ENCODE measurements around the gene PRSS21. TPM values are rescaled to one million over a fixed set of nuclear protein-coding genes. Genes with fewer than 3 reads are reported as not detected.

The PRSS21 gene
- total RNA-seq, 6 experiments from 2014 or later, result not detected

DNA sequence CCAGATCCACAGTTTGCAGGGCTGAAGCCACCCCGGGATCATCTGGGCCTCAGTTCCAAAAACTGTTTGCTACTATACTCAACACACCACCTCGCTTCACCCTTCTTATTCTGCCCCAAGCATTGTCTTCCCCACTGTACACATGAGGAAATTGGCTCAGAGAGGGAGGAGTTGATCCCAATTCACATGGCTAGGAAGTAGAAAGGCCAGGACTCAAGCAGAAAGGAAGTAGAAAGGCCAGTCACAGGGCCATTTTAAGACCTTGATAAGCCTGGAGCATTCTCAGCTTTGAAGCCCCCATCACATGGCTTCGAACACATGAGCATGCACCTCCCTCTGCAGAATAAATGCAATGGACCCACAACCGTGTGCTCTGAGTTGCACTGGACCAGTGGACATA is 48.6 kb downstream of the PRSS21 start:
- intact Hi-C loops (cut with DNase I), result no loop called here
- ATAC-seq (no peak), DNase-seq (no peak)
- Histone ChIP-seq H3K4me1 (peaks cover 0 to 5% (median 0%) of the 10 kb centered on the region in 4 donors), H3K9me3 (no peaks in the 10 kb centered on the region), H3K27ac (no peak overlapping the region), H3K36me3 (no peaks in the 10 kb centered on the region), H3K4me3 (no peak overlapping the region), H3K27me3 (no peaks in the 10 kb centered on the region)
- 45% methylated on average over 2 of the region's 4 CpGs for WGBS (ENCODE audit: insufficient coverage, low coverage, low lambda C conversion rate, missing lambda C conversion rate)
- TF ChIP-seq, protein P1, sequence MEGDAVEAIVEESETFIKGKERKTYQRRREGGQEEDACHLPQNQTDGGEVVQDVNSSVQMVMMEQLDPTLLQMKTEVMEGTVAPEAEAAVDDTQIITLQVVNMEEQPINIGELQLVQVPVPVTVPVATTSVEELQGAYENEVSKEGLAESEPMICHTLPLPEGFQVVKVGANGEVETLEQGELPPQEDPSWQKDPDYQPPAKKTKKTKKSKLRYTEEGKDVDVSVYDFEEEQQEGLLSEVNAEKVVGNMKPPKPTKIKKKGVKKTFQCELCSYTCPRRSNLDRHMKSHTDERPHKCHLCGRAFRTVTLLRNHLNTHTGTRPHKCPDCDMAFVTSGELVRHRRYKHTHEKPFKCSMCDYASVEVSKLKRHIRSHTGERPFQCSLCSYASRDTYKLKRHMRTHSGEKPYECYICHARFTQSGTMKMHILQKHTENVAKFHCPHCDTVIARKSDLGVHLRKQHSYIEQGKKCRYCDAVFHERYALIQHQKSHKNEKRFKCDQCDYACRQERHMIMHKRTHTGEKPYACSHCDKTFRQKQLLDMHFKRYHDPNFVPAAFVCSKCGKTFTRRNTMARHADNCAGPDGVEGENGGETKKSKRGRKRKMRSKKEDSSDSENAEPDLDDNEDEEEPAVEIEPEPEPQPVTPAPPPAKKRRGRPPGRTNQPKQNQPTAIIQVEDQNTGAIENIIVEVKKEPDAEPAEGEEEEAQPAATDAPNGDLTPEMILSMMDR (IDR thresholded peaks at IDR 0.05), result no peak
- no peak for TF ChIP-seq POLR2A (IDR thresholded peaks at IDR 0.05)

DNA sequence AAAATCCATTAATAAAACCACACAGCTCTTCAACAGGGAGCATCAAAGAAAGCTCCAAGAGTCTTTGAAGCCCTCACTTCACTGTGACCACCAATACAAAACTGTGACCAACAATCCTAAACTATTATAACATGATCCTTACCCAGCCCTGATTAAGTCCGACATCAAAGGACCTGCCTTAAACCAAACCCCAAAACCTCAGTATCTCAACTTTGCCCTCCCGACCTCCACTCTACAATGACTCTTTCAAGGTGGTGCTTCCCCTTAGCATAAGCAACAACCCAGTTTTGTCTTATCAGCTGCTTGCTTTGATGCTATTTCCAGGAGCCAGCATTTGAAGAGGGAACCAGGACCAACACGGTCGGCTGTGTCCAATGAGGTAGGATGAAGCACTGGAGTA is 49.4 kb downstream of the PRSS21 start:
- DNase-seq, result no peak
- Histone ChIP-seq H3K27me3 (no peaks in the 10 kb centered on the region), H3K4me1 (peaks cover 0 to 5% (median 0%) of the 10 kb centered on the region in 4 donors), H3K36me3 (no peaks in the 10 kb centered on the region), H3K4me3 (no peak overlapping the region), H3K9me3 (no peaks in the 10 kb centered on the region), H3K27ac (no peak overlapping the region)
- WGBS (ENCODE audit: insufficient coverage, low coverage, low lambda C conversion rate, missing lambda C conversion rate), result 74% methylated on average over 3 of the region's 4 CpGs
- intact Hi-C loops (cut with DNase I), result no loop called here
- ATAC-seq, result no peak
- no peak for TF ChIP-seq POLR2A (IDR thresholded peaks at IDR 0.05)
- TF ChIP-seq, protein P1 (IDR thresholded peaks at IDR 0.05), result no peak

DNA sequence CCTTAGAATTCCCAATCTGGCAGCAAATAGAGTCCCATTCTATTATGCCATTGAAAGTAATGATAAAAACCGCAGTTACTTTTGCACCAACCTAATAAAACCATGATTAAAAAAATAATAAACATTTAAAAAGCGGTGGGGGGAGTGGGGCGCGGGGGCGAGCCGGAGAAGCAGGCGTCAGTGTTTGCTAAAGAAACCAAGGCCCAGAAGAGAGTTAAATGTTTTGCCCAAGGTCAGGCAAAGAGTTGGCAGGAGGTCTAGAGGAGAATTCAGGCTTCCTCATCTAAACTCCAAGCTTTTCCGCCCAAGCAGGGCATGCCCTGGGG is 50.6 kb downstream of the PRSS21 start:
- H3K36me3 ChIP-seq, result no peaks in the 10 kb centered on the region
- H3K4me3 ChIP-seq, result peak overlapping the region; percentile 66 to 89 (median 67)
- intact Hi-C loops (cut with DNase I), result no loop called here
- H3K27me3 ChIP-seq, result no peaks in the 10 kb centered on the region
- no peaks in the 10 kb centered on the region for H3K9me3 ChIP-seq
- 28% methylated on average over 8 of the region's 8 CpGs for WGBS (ENCODE audit: insufficient coverage, low coverage, low lambda C conversion rate, missing lambda C conversion rate)
- H3K4me1 ChIP-seq, result peaks cover 0 to 5% (median 0%) of the 10 kb centered on the region in 4 donors
- DNase-seq (no peak), ATAC-seq (no peak)
- no peak for TF ChIP-seq POLR2A (IDR thresholded peaks at IDR 0.05)
- TF ChIP-seq, protein P1 (IDR thresholded peaks at IDR 0.05), result no peak
- H3K27ac ChIP-seq, result peak overlapping the region; percentile 37 to 91 (median 88)

DNA sequence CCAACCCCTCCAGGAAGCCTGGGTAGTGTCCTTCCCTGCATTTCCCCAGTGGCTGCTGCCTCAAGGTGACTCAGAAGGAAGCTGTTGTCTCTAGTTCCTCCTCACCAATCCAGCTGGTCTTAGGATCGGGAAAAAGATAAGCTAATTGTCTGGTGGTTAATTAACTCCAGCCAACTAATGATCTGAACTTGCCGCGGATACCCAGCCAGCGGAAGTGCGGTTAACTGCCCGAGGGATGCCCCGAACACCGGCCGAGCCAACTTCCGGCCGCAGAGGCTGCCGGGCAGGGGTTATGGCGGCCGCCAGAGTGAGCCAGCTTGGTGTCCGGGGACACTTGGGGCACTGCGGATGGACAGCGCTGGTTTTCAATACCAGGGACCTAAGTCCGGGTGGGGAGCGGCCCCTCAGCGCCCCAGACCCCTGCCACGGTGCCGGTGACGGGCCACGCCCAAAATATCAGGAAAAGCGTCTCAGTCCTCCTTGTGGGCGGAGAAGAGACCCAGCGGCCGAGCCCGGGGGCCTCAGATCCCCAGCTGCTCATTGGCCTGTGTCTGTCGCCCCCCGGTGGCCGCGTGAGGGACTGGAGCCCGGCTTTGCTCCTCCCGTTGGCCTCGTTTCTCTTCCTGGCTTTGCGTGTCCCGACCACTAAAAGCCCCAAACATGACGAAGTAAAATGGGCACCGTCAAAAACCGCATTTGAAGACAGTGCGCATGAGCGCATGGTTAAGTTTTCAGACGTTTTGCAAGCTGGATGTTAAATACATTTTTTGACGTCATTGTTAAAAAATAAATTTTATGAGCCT is 51.2 kb downstream of the PRSS21 start:
- under 1% methylated on average over 30 of the region's 45 CpGs for WGBS (ENCODE audit: insufficient coverage, low coverage, low lambda C conversion rate, missing lambda C conversion rate)
- DNase-seq, result peak; percentile 89 to 92 (median 92)
- H3K4me3 ChIP-seq, result peak overlapping the region; percentile 66 to 89 (median 67)
- intact Hi-C loops (cut with DNase I), result no loop called here
- TF ChIP-seq, protein P1 (IDR thresholded peaks at IDR 0.05), result peak; percentile 96 to 98 (median 97)
- peak; percentile 83 for TF ChIP-seq POLR2A (IDR thresholded peaks at IDR 0.05)
- no peaks in the 10 kb centered on the region for H3K9me3 ChIP-seq
- peaks cover 0 to 5% (median 0%) of the 10 kb centered on the region in 4 donors for H3K4me1 ChIP-seq
- peak overlapping the region; percentile 37 to 91 (median 88) for H3K27ac ChIP-seq
- ATAC-seq, result peak; percentile 98 to 99 (median 99)
- no peaks in the 10 kb centered on the region for H3K27me3 ChIP-seq
- H3K36me3 ChIP-seq, result no peaks in the 10 kb centered on the region

Small RNA genes within 50 kb of the gene (small RNA-seq; reads per million reads assigned to genes)
- 0 reads per million in 2 experiments for gene SNORA3C

Other genes starting within 250 kb of the PRSS21 start
- gene KCTD5, start 134.7 kb upstream of the PRSS21 start, total RNA-seq, result 10 to 100 TPM in 4 of 6 experiments, 1 to 10 TPM in 2; 7.3 to 22.8 (median 11.1) TPM
- gene PRSS27, start 97.0 kb upstream of the PRSS21 start, total RNA-seq, result under 1 TPM in 4 of 6 experiments, not detected in 2; 0.13 to 0.98 (median 0.49) TPM
- 100 to 1,000 TPM; 111 to 419 (median 289) TPM for gene SRRM2, start 64.6 kb upstream of the PRSS21 start, total RNA-seq
- gene ELOB, start 40.0 kb upstream of the PRSS21 start, total RNA-seq, result 100 to 1,000 TPM in 5 of 6 experiments, 10 to 100 TPM in 1; 97.5 to 521 (median 122) TPM
- not detected for gene PRSS33, start 29.7 kb upstream of the PRSS21 start, total RNA-seq
- not detected for gene PRSS41, start 18.8 kb upstream of the PRSS21 start, total RNA-seq
- gene ZG16B, start 13.1 kb downstream of the PRSS21 start, total RNA-seq, result 1 to 10 TPM in 1 of 6 experiments, under 1 TPM in 3, not detected in 2; 0.24 to 1.6 (median 0.50) TPM
- 1 to 10 TPM in 2 of 6 experiments, under 1 TPM in 3, not detected in 1; 0.18 to 2.1 (median 0.84) TPM for gene PRSS22, start 40.9 kb downstream of the PRSS21 start, total RNA-seq
- gene FLYWCH2, start 66.0 kb downstream of the PRSS21 start, total RNA-seq, result 10 to 100 TPM in 2 of 6 experiments, 1 to 10 TPM in 4; 3.6 to 18.9 (median 5.6) TPM
- gene FLYWCH1, start 94.7 kb downstream of the PRSS21 start, total RNA-seq, result 10 to 100 TPM in 5 of 6 experiments, 1 to 10 TPM in 1; 9.3 to 19.8 (median 15.1) TPM
- not detected for gene KREMEN2, start 147.0 kb downstream of the PRSS21 start, total RNA-seq
- gene PAQR4, start 152.1 kb downstream of the PRSS21 start, total RNA-seq, result 1 to 10 TPM in 4 of 6 experiments, under 1 TPM in 2; 0.93 to 6.1 (median 3.3) TPM
- 1 to 10 TPM in 5 of 6 experiments, under 1 TPM in 1; 0.68 to 6.5 (median 1.7) TPM for gene PKMYT1, start 163.2 kb downstream of the PRSS21 start, total RNA-seq
- 1 to 10 TPM in 2 of 6 experiments, under 1 TPM in 4; 0.25 to 1.7 (median 0.92) TPM for gene CLDN9, start 195.7 kb downstream of the PRSS21 start, total RNA-seq
- 1 to 10 TPM in 1 of 6 experiments, not detected in 5; 2.9 TPM for gene CLDN6, start 200.9 kb downstream of the PRSS21 start, total RNA-seq
- gene TNFRSF12A, start 203.1 kb downstream of the PRSS21 start, total RNA-seq, result 100 to 1,000 TPM in 3 of 6 experiments, 10 to 100 TPM in 1, 1 to 10 TPM in 2; 5.2 to 284 (median 69.4) TPM
- gene HCFC1R1, start 206.7 kb downstream of the PRSS21 start, total RNA-seq, result 10 to 100 TPM in 5 of 6 experiments, 1 to 10 TPM in 1; 9.7 to 14.6 (median 12.1) TPM
- gene THOC6, start 206.8 kb downstream of the PRSS21 start, total RNA-seq, result 10 to 100 TPM in 2 of 6 experiments, 1 to 10 TPM in 4; 7.7 to 15.7 (median 9.7) TPM
- gene BICDL2, start 219.7 kb downstream of the PRSS21 start, total RNA-seq, result under 1 TPM in 5 of 6 experiments, not detected in 1; 0.11 to 0.58 (median 0.48) TPM
- gene MMP25, start 229.3 kb downstream of the PRSS21 start, total RNA-seq, result 1 to 10 TPM; 1.3 to 2.0 (median 1.6) TPM
- 1,000 to 10,000 TPM in 2 of 6 experiments, 100 to 1,000 TPM in 4; 204 to 1,268 (median 669) TPM for gene IL32, start 248.4 kb downstream of the PRSS21 start, total RNA-seq